Endodermal cell (in vitro differentiated cells): ENCODE results near the gene DYNLT3. TPM values are rescaled to one million over a fixed set of nuclear protein-coding genes. Genes with fewer than 3 reads are reported as not detected.

Experiments
- DNase-seq: peaks from one replicate; pipeline ENCODE4 v3.0.0-alpha.2; 2017
- H3K27ac ChIP-seq: 2 replicates; pipeline ENCODE4 v1.5.1; 2013; ENCODE audit warnings: mild to moderate bottlenecking, low read depth, low read length, moderate library complexity
- H3K27me3 ChIP-seq: 2 replicates; pipeline ENCODE4 v1.6.1; 2013; ENCODE audit warnings: mild to moderate bottlenecking, low read length, moderate library complexity; ENCODE audit not compliant: insufficient read depth, control insufficient read depth, poor library complexity, severe bottlenecking
- H3K36me3 ChIP-seq: 2 replicates; pipeline ENCODE4 v1.7.0; 2013; ENCODE audit warnings: mild to moderate bottlenecking, low read length, moderate library complexity; ENCODE audit not compliant: control insufficient read depth, insufficient read depth
- H3K4me1 ChIP-seq: one replicate; pipeline ENCODE4 v1.7.0; 2013; ENCODE audit warnings: low read length; ENCODE audit not compliant: control insufficient read depth, insufficient read depth
- H3K4me3 ChIP-seq: 2 replicates; pipeline ENCODE4 v1.5.1; 2013; ENCODE audit warnings: mild to moderate bottlenecking, low read length, moderate library complexity
- H3K9ac ChIP-seq: 2 replicates; pipeline ENCODE4 v1.6.1; 2013; ENCODE audit warnings: mild to moderate bottlenecking, low read length, moderate library complexity; ENCODE audit not compliant: poor library complexity, severe bottlenecking; ENCODE audit errors: extremely low read depth
- H3K9me3 ChIP-seq: 2 replicates; pipeline ENCODE4 v1.6.1; 2013; ENCODE audit warnings: mild to moderate bottlenecking, low read length, moderate library complexity; ENCODE audit not compliant: control insufficient read depth
- H3K27ac Mint-ChIP-seq: 2 replicates; pipeline ENCODE4 v1.8.0; 2020; ENCODE audit warnings: mixed read lengths
- H3K27me3 Mint-ChIP-seq: 2 replicates; pipeline ENCODE4 v1.8.0; 2021; ENCODE audit warnings: mild to moderate bottlenecking, mixed read lengths; ENCODE audit not compliant: insufficient read depth
- H3K36me3 Mint-ChIP-seq: 2 replicates; pipeline ENCODE4 v1.8.0; 2020; ENCODE audit warnings: low read depth, mixed read lengths
- H3K4me1 Mint-ChIP-seq: 2 replicates; pipeline ENCODE4 v1.8.0; 2020; ENCODE audit warnings: mixed read lengths
- H3K4me3 Mint-ChIP-seq: 2 replicates; pipeline ENCODE4 v1.8.0; 2020; ENCODE audit warnings: mild to moderate bottlenecking, moderate library complexity, mixed read lengths
- H3K9me3 Mint-ChIP-seq: 2 replicates; pipeline ENCODE4 v1.8.0; 2020; ENCODE audit warnings: mild to moderate bottlenecking, mixed read lengths
- CTCF ChIP-seq: fragments of 200-600 bp; sonication (generic); conservative IDR thresholded peaks from 2 replicates; pipeline ENCODE4 v1.5.0; 2021; ENCODE audit warnings: antibody characterized with exemption, mild to moderate bottlenecking
- WGBS, 2 experiments: methylation state at CpG; one replicate each; pipeline versions ENCODE4 v1.1.5 to v1.1.7; 2013; ENCODE audit warnings: missing lambda C conversion rate in 2 of 2, mixed read lengths in 1 of 2; ENCODE audit not compliant: insufficient coverage in 1 of 2, insufficient read length in 1 of 2; 5-methylcytosine and 5-hydroxymethylcytosine counted together
- total RNA-seq, 2 donors: library from RNA; stranded (reverse); fragmentation: NEBNext Ultra II Directional in 1 of 2; extraction: Animal tissue kit (Norgen Biotek cat#: 25700) in 1 of 2; gene quantifications; 2 replicates in 1 of 2; 3 replicates in 1 of 2; pipeline ENCODE4 v1.2.1, GENCODE V29; 2021

Gene DYNLT3
- total RNA-seq, 2 donors from 2014 or later = 14.3 to 15.4 TPM

- peaks cover 18% of the 10 kb centered on the region for H3K4me1 Mint-ChIP-seq
- no peaks in the 10 kb centered on the region for H3K27me3 Mint-ChIP-seq
- WGBS, 2 experiments = 71% methylated on average over 1 of the region's 1 CpG; no CpG with 5 or more reads in 1 of the 2 experiments
- no peak for TF ChIP-seq CTCF
- DNase-seq = no peak
- peaks cover 3% of the 10 kb centered on the region for H3K4me1 ChIP-seq
- no peaks in the 10 kb centered on the region for H3K36me3 Mint-ChIP-seq
- H3K27ac Mint-ChIP-seq = no peak overlapping the region
- peaks cover 15% of the 10 kb centered on the region for H3K9me3 Mint-ChIP-seq
- no peaks in the 10 kb centered on the region for H3K9me3 ChIP-seq
- H3K36me3 ChIP-seq = no peaks in the 10 kb centered on the region
- H3K9ac ChIP-seq = no peak overlapping the region
- no peak overlapping the region for H3K4me3 Mint-ChIP-seq
- H3K4me3 ChIP-seq = no peak overlapping the region
- H3K27me3 ChIP-seq = no peaks in the 10 kb centered on the region
- no peak overlapping the region for H3K27ac ChIP-seq
Measured at GRCh38 chrX:37812110-37812509, 35.3 kb downstream of the DYNLT3 start.

- H3K27me3 ChIP-seq = no peaks in the 10 kb centered on the region
- H3K4me3 ChIP-seq = no peak overlapping the region
- no peak for DNase-seq
- Mint-ChIP-seq H3K36me3 (no peaks in the 10 kb centered on the region), H3K4me1 (peaks cover 12% of the 10 kb centered on the region), H3K4me3 (no peak overlapping the region), H3K27me3 (no peaks in the 10 kb centered on the region), H3K9me3 (peaks cover 19% of the 10 kb centered on the region), H3K27ac (no peak overlapping the region)
- no peaks in the 10 kb centered on the region for H3K36me3 ChIP-seq
- peaks cover 3% of the 10 kb centered on the region for H3K4me1 ChIP-seq
- no peak overlapping the region for H3K27ac ChIP-seq
- no peak overlapping the region for H3K9ac ChIP-seq
- TF ChIP-seq CTCF = no peak
- H3K9me3 ChIP-seq = no peaks in the 10 kb centered on the region
- WGBS, 2 experiments = 93% methylated on average over 2 of the region's 2 CpGs; no CpG with 5 or more reads in 1 of the 2 experiments
Measured at GRCh38 chrX:37809970-37810369, 37.4 kb downstream of the DYNLT3 start.

- Mint-ChIP-seq H3K4me3 (no peak overlapping the region), H3K9me3 (peaks cover 43% of the 10 kb centered on the region), H3K27ac (no peak overlapping the region), H3K36me3 (no peaks in the 10 kb centered on the region), H3K4me1 (no peaks in the 10 kb centered on the region), H3K27me3 (no peaks in the 10 kb centered on the region)
- Histone ChIP-seq H3K27me3 (no peaks in the 10 kb centered on the region), H3K27ac (no peak overlapping the region), H3K4me3 (no peak overlapping the region), H3K9me3 (no peaks in the 10 kb centered on the region), H3K4me1 (no peaks in the 10 kb centered on the region), H3K36me3 (no peaks in the 10 kb centered on the region), H3K9ac (no peak overlapping the region)
- DNase-seq = no peak
- WGBS, 2 experiments = 100% methylated on average over 2 of the region's 2 CpGs; no CpG with 5 or more reads in 1 of the 2 experiments
- TF ChIP-seq CTCF = no peak
Measured at GRCh38 chrX:37803057-37803456, 44.3 kb downstream of the DYNLT3 start.
